SK-N-DZ (cell line): ENCODE data around the gene KISS1R.
"Not testable (repeated sequence)": the region's sequence is repeated elsewhere in the genome, so short reads cannot be mapped to it uniquely, and the experiment has no call there.

ENCODE experiments used
- DNase-seq: peaks from one replicate; pipeline ENCODE4 v3.0.0-alpha.2; 2015; ENCODE audit warnings: low spot score

Gene KISS1R

GRCh38 chr19:881385-882071 is 35.6 kb upstream of the KISS1R start:
- DNase-seq = no peak

DNA sequence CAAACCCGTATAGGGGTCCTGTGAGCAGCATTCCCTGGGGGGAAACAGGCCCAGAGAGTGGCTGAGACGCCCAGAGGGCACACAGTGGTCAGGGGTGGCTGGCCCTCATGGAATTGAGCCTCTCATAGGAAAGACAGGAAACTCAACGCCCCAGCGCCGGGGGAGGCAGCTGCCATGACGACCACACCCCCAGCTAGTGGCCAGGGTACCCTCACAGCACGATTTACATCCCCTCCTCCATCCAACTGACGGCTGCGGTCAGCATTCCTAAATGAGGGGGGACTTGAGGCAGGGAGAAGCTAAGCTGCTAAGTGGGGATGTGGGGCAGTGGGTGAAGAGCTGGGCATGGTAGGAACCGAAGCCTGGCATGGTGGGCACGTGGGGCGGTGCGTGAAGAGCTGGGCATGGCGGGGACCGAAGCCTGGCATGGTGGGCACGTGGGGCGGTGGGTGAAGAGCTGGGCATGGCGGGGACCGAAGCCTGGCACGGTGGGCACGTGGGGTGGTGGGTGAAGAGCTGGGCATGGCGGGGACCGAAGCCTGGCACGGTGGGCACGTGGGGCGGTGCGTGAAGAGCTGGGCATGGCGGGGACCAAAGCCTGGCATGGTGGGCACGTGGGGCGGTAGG is 34.1 kb upstream of the KISS1R start:
- no peak for DNase-seq

DNA sequence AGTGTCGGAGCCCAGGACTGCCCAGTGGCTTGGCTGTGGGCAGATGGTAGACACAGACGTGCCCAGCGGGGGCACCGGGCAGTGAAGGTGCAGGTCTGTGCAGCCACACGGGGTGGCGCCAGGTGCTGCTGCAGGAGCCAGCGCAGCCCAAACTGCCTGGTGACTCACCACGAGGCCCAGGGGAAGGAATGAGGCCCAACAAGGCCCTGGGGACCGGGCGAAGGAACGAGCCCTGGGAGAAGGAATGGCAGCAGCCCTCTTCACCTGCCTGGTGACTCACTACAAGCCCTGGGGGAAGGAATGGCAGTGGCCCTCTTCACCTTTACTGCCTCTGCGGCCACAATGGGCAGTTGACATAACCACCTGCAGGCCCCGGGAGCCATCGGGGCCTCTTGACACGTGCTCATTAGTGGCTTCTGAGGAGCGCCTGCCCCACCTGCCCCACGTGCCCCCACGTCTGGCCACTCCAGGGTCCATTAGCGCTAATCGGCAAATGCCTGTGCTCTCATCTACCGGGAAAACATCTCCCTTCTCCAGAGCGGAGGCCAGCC is 33.4 kb upstream of the KISS1R start:
- DNase-seq = no peak

- no peak for DNase-seq
Measured at GRCh38 chr19:884420-885211, 32.5 kb upstream of the KISS1R start.

DNA sequence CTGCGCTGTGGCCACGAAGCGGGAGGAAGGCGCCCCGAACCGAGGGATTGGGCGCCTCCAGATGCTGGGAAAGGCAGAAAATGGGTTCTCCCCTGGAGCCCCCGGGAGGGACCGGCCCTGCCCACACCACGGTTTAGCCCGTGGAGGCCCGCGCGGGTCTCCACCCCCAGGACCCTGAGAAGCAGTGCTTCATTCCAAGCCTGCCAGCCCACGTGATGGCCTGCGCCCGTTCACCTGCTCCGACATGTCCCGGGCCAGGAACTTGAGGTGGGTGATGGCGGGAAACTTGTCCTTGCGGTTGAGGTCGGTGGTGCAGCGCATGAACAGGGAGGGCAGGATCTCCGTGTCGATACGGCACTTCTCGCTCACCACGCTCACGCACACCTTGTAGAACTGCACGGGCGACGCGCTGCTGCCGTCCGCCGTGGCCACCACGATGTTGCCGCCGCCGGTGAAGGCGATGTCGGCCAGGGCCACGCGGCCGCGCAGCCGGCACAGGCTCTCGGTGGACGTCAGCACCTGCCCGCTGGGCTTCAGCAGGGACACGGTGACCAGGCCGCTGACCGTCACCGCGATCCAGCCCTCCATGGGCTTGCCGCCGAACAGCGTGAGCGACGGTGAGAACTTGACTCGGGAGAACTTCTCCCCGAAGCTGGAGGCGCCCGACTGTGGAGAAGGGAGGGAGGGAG is 31.5 kb upstream of the KISS1R start:
- DNase-seq = no peak

DNA sequence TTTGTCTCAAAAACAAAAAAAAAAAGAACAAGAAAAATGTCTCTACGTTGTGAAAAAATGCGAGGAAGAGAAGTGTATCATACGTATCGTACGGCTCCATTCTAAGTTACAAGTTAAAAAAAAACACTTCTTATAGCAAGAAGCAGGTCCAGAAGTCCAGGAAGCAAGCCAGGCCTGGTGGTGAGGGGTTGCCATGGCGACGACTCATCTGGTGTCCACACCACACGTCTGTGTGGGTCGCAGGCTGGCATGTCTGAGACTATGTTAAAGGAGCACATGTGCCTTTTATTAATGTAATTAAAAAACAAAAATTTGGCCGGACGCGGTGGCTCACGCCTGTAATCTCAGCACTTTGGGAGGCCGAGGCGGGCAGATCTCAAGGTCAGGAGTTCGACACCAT is 30.1 kb upstream of the KISS1R start:
- no peak for DNase-seq

- DNase-seq = no peak
Measured at GRCh38 chr19:887599-887998, 29.5 kb upstream of the KISS1R start.

DNA sequence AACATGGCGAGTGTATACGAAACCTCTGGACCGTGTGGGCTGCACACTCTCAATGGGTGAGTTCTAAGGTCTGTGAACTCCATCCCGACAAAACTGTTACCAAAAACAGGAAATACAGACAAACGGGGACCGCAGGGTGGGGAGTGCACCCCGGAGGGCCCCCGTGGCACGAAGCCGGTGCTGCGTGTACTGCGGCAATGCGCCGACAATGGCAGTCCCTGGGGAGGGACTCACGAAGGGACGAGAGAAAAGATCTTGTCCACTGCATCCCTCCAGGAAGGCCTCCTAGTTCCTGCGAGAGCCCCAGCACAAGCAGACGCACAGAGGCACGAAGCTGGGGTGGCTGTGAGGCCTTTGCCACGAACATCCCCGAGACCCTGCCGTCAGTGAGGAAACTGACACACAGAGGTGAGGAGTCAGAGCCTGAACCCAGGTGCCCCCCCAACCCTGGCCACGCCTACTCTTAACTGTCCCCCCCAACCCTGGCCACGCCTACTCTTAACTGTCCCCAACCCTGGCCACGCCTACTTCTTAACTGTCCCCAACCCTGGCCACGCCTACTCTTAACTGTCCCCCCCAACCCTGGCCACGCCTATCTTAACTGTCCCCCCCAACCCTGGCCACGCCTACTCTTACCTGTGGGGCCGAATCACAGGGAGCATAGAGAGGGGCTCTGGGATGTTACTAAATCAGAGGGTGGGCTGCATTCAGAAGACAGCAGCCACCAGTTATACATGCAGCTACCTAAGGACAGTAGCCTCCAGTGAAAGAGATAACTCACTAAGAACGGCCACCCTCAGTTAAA is 28.4 kb upstream of the KISS1R start:
- DNase-seq = no peak

GRCh38 chr19:889662-890295 is 27.4 kb upstream of the KISS1R start:
- no peak for DNase-seq

- DNase-seq = no peak
Measured at GRCh38 chr19:890831-891230, 26.3 kb upstream of the KISS1R start.

DNA sequence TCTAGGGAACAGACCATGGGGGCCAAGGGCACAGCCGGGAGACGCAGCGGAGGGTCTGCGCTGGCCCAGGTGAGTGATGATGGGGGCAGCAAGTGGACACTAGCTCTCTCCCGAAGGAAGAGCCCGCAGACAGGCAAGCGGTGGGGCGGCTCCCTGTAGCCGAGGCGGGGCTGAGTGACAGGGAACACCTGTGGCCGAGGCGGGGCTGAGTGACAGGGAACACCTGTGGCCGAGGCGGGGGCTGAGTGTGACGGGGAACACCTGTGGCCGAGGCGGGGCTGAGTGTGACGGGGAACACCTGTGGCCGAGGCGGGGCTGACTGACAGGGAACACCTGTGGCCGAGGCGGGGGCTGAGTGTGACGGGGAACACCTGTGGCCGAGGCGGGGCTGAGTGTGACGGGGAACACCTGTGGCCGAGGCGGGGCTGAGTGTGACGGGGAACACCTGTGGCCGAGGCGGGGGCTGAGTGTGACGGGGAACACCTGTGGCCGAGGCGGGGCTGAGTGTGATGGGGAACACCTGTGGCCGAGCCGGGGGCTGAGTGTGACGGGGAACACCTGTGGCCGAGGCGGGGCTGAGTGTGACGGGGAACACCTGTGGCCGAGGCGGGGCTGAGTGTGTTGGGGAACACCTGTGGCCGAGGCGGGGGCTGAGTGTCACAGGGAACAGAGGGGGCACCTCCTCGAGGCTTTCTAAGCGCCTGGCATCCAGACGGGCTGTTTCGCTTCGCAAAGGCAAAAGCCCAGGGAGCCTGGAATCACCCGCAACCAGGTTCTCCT is 25.5 kb upstream of the KISS1R start:
- DNase-seq = not testable (repeated sequence)

GRCh38 chr19:892243-892893 is 24.8 kb upstream of the KISS1R start:
- DNase-seq = no peak

- DNase-seq = peak; percentile 95
Measured at GRCh38 chr19:892894-893689, 24.0 kb upstream of the KISS1R start, which contains the start of the genes MED16 and RNU6-9. TSS of gene MED16 (minus strand) at chr19:893187. CDS start at chr19:891131, 2,056 bp downstream. TSS of gene RNU6-9 (plus strand) at chr19:893484.

DNA sequence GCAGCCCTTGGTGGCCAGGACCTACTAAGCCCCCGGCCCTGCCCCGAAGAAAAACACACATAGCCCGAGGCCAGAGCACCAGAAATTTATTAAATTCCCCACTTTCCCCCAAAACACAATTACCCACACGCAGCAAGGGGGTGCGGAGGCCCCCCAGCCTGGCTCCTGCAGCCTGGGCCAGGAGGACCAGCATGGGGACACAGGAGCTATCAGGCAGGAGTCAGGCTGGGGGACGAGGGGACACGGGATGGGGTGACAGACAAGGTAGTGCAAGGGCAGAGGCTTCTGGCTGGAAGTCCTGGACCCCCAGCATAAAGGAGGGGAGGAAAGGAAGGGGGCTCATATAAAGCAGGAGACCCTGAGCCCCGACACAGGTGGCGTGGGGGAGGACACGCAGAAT is 20.7 kb upstream of the KISS1R start:
- DNase-seq = no peak

DNA sequence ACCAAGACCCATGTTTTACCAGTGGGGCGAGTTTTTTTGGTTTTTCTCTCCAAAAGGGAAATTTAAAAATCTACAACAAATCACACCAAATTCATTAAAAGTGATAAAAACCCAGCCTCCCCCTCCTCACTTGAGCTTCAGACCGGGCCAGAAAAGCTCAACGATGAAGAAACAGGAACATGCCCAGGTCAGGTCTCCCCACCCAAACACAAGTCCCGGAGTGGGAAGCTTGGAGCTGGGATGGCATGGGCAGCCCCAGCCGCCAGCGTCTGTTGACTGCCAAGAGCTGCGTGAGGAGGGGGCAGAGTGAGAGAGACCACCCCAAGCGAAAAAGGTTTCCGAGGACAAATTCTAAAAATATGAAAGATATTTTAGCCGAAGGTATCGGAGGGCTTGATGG is 20.1 kb upstream of the KISS1R start:
- DNase-seq = no peak

- DNase-seq = no peak
Measured at GRCh38 chr19:897442-898039, 19.6 kb upstream of the KISS1R start.

- DNase-seq = peak; percentile 82
Measured at GRCh38 chr19:898663-899062, 18.5 kb upstream of the KISS1R start.
